Measurements from ENCODE around the gene RNF144A.

- TF ChIP-seq, protein P1, sequence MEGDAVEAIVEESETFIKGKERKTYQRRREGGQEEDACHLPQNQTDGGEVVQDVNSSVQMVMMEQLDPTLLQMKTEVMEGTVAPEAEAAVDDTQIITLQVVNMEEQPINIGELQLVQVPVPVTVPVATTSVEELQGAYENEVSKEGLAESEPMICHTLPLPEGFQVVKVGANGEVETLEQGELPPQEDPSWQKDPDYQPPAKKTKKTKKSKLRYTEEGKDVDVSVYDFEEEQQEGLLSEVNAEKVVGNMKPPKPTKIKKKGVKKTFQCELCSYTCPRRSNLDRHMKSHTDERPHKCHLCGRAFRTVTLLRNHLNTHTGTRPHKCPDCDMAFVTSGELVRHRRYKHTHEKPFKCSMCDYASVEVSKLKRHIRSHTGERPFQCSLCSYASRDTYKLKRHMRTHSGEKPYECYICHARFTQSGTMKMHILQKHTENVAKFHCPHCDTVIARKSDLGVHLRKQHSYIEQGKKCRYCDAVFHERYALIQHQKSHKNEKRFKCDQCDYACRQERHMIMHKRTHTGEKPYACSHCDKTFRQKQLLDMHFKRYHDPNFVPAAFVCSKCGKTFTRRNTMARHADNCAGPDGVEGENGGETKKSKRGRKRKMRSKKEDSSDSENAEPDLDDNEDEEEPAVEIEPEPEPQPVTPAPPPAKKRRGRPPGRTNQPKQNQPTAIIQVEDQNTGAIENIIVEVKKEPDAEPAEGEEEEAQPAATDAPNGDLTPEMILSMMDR (conservative IDR thresholded peaks at IDR 0.05; ENCODE audit: low read length) = no peak
- no peak for TF ChIP-seq EZH2phosphoT487 (IDR thresholded peaks at IDR 0.05; ENCODE audit: borderline replicate concordance)
These were observed 9.0 kb downstream of the RNF144A start for GRCh38 chr2:6926071-6926732.
